ENCODE results near the gene PRCC. TPM values are rescaled to one million over a fixed set of nuclear protein-coding genes. Genes with fewer than 3 reads are reported as not detected.
A peak's percentile ranks its signal among the peaks of the same experiment; 100 is the strongest.

PRCC gene
- total and polyA plus RNA-seq, 2 of the 4 experiments (the other 2 are of a cell fraction): 10.6 to 59.6 TPM

DNA sequence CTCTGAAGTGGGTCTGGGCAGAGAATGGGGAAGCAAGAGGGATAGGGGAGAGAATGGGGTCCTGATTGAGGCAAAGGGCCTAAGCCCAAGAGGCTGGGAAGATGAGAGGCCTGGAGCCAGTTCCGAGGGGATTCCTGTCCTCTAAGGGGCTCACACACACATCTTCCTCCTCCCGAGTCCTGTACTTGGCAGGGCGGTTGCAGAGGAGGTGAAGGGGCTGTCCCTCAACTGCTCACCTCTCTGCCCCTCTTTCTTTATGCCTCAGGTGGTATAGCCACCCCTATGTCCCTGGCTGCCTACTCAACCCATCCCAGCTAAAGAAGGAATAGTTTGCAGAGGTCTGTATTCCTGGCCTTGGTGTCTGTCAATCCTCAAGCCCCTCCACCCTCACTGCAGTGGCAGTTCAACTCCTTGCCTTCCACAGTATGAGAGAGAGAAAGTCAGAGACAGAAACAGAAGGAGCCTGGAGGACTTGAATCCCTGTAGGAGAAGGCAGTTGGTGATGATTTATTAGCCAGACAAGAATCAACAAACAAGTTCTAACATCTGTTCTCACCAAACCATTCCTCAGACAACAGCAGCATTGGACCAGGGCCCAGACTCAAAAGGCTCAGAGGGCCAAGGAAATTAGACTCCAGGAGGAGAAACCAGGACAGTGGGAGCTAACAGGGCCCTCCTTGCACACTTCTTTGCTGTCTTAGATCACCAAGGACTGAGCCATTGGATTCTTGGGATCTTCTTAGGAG lies 38.6 kb downstream of the PRCC start:
- Histone ChIP-seq H3K4me2 (ENCODE audit: low read depth, low read length) (no peak overlapping the region), H3K27me3 (ENCODE audit: control insufficient read depth, insufficient read depth, low read length) (peaks cover 22% of the 10 kb centered on the region; the same call in 1 of the 2 replicates), H3K56ac (ENCODE audit: extremely low read depth, insufficient read depth, low read length) (no peak overlapping the region), H3K79me1 (ENCODE audit: low read depth in 1 of 2, low read length in 2 of 2) (no peaks in the 10 kb centered on the region), H3K4me1 (ENCODE audit: control insufficient read depth, insufficient read depth, low read length) (peaks cover 11% of the 10 kb centered on the region; the same call in 1 of the 2 replicates), H4K20me1 (ENCODE audit: insufficient read depth, low read length) (peaks cover 23% of the 10 kb centered on the region; the same call in 1 of the 2 replicates), H3K4me3 (ENCODE audit: insufficient read depth, low read depth, low read length) (no peak overlapping the region), H3K4ac (ENCODE audit: low read depth, low read length) (no peak overlapping the region), H2BK120ac (ENCODE audit: low read depth, low read length) (no peak overlapping the region), H3K14ac (replicated peaks; ENCODE audit: low read depth, low read length) (no peak overlapping the region), H2BK5ac (ENCODE audit: low read depth, low read length, poor library complexity, severe bottlenecking) (no peak overlapping the region), H3K9me1 (ENCODE audit: insufficient read depth, low read length) (peaks cover 8% of the 10 kb centered on the region; the same call in 1 of the 2 replicates), H2BK15ac (ENCODE audit: low read depth, low read length) (no peak overlapping the region), H3K9ac (ENCODE audit: low read depth, low read length) (no peak overlapping the region), H2AFZ (replicated peaks; ENCODE audit: low read length, poor library complexity) (no peak overlapping the region), H3K36me3 (ENCODE audit: control insufficient read depth, insufficient read depth, low read length) (peaks cover 12% of the 10 kb centered on the region), H4K91ac (ENCODE audit: insufficient read depth, low read depth, low read length) (no peak overlapping the region), H3K27ac (ENCODE audit: insufficient read depth, low read length) (no peak overlapping the region), H3K18ac (ENCODE audit: low read depth, low read length) (no peak overlapping the region), H3K9me3 (ENCODE audit: control insufficient read depth, insufficient read depth, low read length) (no peaks in the 10 kb centered on the region), H2BK20ac (ENCODE audit: low read depth, low read length) (no peak overlapping the region), H4K8ac (ENCODE audit: low read depth in 2 of 2, low read length in 2 of 2) (no peak overlapping the region), H2AK9ac (replicated peaks; ENCODE audit: low read depth, low read length, poor library complexity) (no peak overlapping the region), H2AK5ac (ENCODE audit: low read depth, low read length) (no peak overlapping the region), H3K23ac (ENCODE audit: low read depth, low read length) (no peak overlapping the region), H4K5ac (ENCODE audit: low read depth, low read length) (no peak overlapping the region)
- dilution Hi-C loops (cut with HindIII; ENCODE audit: low sequenced_read_pairs, unreplicated experiment) (no loop called here), intact Hi-C loops (cut with micrococcal nuclease) (no loop called here), in situ Hi-C loops (cut with MboI; ENCODE audit: low sequenced_read_pairs) (no loop called here)
- no CpG with 5 or more reads among the region's 3 CpGs for WGBS, 2 experiments (ENCODE audit: extremely low coverage in 2 of 2, insufficient read length in 1 of 2)
- POLR2A ChIA-PET (ENCODE audit: unreplicated experiment): no interaction called here
- no TSS peak for BruUV-seq (replicated peaks)
- CTCF ChIA-PET: interaction anchor here (1.1 to 1.3 kb wide), 2 partner anchors 80 to 84 kb away, joined by 3 read pairs; no protein-coding TSS in a partner anchor
- ATAC-seq (ENCODE audit: low read depth): peak; percentile 67
- peak; percentile 92 for DNase-seq
- TF ChIP-seq CEBPB (IDR thresholded peaks at IDR 0.05; ENCODE audit: low read depth, low read length): no peak
- no peak for TF ChIP-seq MXI1 (IDR thresholded peaks at IDR 0.05; ENCODE audit: borderline replicate concordance, low read depth, low read length)
- no peak for TF ChIP-seq RCOR1 (IDR thresholded peaks at IDR 0.05; ENCODE audit: insufficient replicate concordance, low read length)
- no peak for TF ChIP-seq SMC3 (IDR thresholded peaks at IDR 0.05; ENCODE audit: low read depth, low read length)
- no peak for TF ChIP-seq NFE2L2 (IDR thresholded peaks at IDR 0.05; ENCODE audit: low read depth, low read length)
- TF ChIP-seq USF2 (IDR thresholded peaks at IDR 0.05; ENCODE audit: low read depth, low read length): no peak
- no peak for TF ChIP-seq MAFK (IDR thresholded peaks at IDR 0.05; ENCODE audit: low read depth, low read length)
- no peak for TF ChIP-seq FOS (IDR thresholded peaks at IDR 0.05; ENCODE audit: low read depth, low read length)
- no peak for TF ChIP-seq RAD21 (IDR thresholded peaks at IDR 0.05; ENCODE audit: low read length)
- no peak; the same call in 1 of the 2 replicates for TF ChIP-seq BHLHE40 (IDR thresholded peaks at IDR 0.05; ENCODE audit: low read depth, low read length)
- no peak for TF ChIP-seq MAZ (IDR thresholded peaks at IDR 0.05; ENCODE audit: borderline replicate concordance, low read depth, low read length)
- TF ChIP-seq POLR2A (IDR thresholded peaks at IDR 0.05; ENCODE audit: low read depth, low read length): no peak
- TF ChIP-seq RFX5 (IDR thresholded peaks at IDR 0.05; ENCODE audit: low read depth, low read length): no peak
- no peak for TF ChIP-seq ELK1 (IDR thresholded peaks at IDR 0.05; ENCODE audit: borderline replicate concordance, low read depth, low read length)
- TF ChIP-seq, protein P1, sequence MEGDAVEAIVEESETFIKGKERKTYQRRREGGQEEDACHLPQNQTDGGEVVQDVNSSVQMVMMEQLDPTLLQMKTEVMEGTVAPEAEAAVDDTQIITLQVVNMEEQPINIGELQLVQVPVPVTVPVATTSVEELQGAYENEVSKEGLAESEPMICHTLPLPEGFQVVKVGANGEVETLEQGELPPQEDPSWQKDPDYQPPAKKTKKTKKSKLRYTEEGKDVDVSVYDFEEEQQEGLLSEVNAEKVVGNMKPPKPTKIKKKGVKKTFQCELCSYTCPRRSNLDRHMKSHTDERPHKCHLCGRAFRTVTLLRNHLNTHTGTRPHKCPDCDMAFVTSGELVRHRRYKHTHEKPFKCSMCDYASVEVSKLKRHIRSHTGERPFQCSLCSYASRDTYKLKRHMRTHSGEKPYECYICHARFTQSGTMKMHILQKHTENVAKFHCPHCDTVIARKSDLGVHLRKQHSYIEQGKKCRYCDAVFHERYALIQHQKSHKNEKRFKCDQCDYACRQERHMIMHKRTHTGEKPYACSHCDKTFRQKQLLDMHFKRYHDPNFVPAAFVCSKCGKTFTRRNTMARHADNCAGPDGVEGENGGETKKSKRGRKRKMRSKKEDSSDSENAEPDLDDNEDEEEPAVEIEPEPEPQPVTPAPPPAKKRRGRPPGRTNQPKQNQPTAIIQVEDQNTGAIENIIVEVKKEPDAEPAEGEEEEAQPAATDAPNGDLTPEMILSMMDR (conservative IDR thresholded peaks at IDR 0.05; ENCODE audit: low read depth, low read length): no peak

Measured in IMR-90 (cell line).